Brain microvascular endothelial cell (primary cell): ENCODE measurements around the gene RNLS.

Source experiments
- DNase-seq: peaks from one replicate; pipeline ENCODE4 v3.0.0-alpha.2; 2020
- H3K27ac ChIP-seq: fragments of 250-450 bp; sonication (Bioruptor Pico); 2 replicates; pipeline ENCODE4 v1.5.1; 2020; ENCODE audit warnings: mild to moderate bottlenecking, moderate library complexity
- H3K27me3 ChIP-seq: fragments of 250-450 bp; sonication (Bioruptor Pico); replicated peaks from 2 replicates; pipeline ENCODE4 v1.5.1; 2020; ENCODE audit warnings: mild to moderate bottlenecking
- H3K36me3 ChIP-seq: fragments of 250-450 bp; sonication (Bioruptor Pico); replicated peaks from 2 replicates; pipeline ENCODE4 v1.5.1; 2020; ENCODE audit warnings: mild to moderate bottlenecking
- H3K4me3 ChIP-seq: 2 replicates; pipeline ENCODE4 v1.5.1; 2011; ENCODE audit warnings: low read depth, mild to moderate bottlenecking, control low read depth, low read length, moderate library complexity
- in situ Hi-C: cut with HindIII; loops from 2 replicates; pipeline ENCODE4 v1.10.0; 2017; ENCODE audit warnings: low sequenced_read_pairs, low pct_ligation_motif_present
- TF ChIP-seq, protein P1 (sequence below): IDR thresholded peaks from 2 replicates; pipeline ENCODE4 v1.5.1; 2011; ENCODE audit warnings: low read depth, mild to moderate bottlenecking, moderate library complexity, low read length, control low read depth, inconsistent platforms; ENCODE audit errors: missing control alignments

Gene RNLS

DNA sequence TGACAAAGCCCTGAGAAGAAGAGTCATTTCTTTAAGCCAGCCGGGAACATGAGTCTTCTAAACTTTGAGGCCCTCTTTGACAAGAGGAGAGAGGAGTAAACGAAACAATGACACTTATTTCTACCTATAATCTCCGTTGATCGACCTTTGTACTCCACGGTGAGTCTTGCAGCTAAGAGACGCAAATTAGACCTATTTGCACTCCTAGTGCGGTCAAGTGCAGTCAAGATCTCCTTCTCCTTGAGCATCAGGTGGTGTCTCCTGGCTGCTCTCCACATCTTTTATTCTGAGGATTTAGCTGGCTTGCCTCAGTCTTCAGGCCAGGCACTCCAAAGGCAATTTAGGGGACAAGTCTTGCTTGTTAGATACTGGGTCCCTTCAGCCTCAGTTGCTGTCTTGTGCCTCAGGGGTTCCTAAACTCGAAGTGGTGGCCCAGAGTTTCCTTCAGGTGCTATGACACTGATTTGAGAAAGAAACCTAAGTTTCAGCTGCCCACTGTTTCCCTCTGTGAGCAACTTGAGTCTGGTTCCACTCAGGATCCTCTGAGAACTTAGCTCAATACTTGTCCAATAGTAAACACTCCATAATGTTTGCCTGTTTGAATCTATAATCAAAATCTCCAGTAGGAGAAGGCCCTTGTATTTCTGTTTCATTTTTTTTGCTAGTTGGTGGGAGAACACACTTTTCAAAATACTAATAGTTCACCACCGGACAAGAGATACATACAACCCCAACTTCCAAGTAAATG is 312.9 kb downstream of the RNLS start:
- TF ChIP-seq, protein P1, sequence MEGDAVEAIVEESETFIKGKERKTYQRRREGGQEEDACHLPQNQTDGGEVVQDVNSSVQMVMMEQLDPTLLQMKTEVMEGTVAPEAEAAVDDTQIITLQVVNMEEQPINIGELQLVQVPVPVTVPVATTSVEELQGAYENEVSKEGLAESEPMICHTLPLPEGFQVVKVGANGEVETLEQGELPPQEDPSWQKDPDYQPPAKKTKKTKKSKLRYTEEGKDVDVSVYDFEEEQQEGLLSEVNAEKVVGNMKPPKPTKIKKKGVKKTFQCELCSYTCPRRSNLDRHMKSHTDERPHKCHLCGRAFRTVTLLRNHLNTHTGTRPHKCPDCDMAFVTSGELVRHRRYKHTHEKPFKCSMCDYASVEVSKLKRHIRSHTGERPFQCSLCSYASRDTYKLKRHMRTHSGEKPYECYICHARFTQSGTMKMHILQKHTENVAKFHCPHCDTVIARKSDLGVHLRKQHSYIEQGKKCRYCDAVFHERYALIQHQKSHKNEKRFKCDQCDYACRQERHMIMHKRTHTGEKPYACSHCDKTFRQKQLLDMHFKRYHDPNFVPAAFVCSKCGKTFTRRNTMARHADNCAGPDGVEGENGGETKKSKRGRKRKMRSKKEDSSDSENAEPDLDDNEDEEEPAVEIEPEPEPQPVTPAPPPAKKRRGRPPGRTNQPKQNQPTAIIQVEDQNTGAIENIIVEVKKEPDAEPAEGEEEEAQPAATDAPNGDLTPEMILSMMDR, result no peak
- Histone ChIP-seq H3K27ac (peak overlapping the region; percentile 81), H3K27me3 (no peaks in the 10 kb centered on the region), H3K36me3 (no peaks in the 10 kb centered on the region), H3K4me3 (no peak overlapping the region)
- no peak for DNase-seq
- in situ Hi-C loops, result no loop called here

DNA sequence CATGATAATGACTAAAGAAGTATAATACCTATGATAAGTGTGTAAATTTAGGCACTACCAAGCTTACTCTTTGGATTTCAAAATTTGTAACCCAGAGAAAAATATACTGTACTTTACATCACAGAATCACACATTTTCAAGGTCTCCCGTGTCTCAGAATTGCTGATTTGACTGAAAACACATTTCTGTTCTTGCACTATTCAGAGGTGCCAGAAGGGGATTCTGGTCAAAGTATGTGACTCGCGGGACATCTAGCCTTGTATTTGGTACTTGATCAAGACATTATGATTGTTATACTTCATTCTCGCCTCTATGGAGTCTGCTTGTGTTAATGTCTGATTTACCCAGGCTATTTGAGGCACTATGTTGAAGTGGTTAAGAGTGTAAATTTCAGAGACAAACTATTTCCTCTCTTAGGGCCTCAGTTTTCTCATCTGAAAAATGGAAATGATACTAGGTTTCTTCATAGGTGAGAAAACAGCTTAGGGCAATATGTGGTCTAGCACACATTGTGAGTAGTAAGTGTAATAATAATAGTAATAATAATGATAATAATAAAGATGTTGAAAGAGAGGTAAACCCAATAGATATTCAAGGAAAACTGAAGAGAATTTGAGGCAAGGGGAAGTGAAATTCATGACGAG is 320.4 kb downstream of the RNLS start:
- no peaks in the 10 kb centered on the region for H3K36me3 ChIP-seq
- H3K4me3 ChIP-seq, result no peak overlapping the region
- DNase-seq, result no peak
- TF ChIP-seq, protein P1, result no peak
- H3K27ac ChIP-seq, result no peak overlapping the region
- H3K27me3 ChIP-seq, result no peaks in the 10 kb centered on the region
- in situ Hi-C loops, result no loop called here

GRCh38 chr10:88261152-88261551 is 322.0 kb downstream of the RNLS start:
- Histone ChIP-seq H3K4me3 (no peak overlapping the region), H3K36me3 (no peaks in the 10 kb centered on the region), H3K27me3 (no peaks in the 10 kb centered on the region), H3K27ac (no peak overlapping the region)
- DNase-seq, result no peak
- in situ Hi-C loops, result no loop called here
- TF ChIP-seq, protein P1, result no peak

DNA sequence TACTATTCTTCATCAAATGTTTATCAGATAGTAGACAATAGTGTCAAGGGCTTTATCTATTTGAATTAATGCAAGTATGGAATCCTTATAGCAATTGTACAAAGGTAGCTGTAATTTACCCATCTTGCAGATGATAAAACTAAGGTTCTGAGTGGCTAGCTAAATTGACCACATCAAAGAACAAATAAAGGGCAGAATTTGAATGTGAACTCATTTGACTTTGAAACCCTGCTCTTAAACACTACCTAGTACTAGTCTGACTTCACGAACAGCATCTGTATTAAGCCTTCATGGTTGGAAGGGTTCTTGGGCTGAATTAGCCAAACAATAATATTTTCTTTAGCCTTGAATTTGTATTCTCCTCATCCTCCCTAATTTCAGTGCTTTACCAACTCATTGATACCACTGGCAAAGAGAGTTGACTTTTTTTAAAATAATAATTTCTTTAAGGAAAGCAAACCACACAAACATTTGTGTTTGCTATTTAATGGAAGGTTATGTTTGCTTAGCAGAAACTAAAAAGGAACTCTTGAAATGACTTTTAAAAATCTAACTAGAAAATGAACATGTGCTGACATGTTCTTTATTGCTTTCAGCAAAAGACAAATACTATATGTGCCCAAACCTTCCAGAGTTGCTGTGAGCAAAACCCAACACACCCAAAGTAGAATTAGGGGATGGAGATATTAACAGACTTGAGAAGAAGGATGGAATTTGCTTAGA is 322.6 kb downstream of the RNLS start:
- Histone ChIP-seq H3K4me3 (no peak overlapping the region), H3K27ac (no peak overlapping the region), H3K36me3 (no peaks in the 10 kb centered on the region), H3K27me3 (no peaks in the 10 kb centered on the region)
- in situ Hi-C loops, result no loop called here
- no peak for DNase-seq
- TF ChIP-seq, protein P1, result no peak

GRCh38 chr10:88259381-88259780 is 323.7 kb downstream of the RNLS start:
- in situ Hi-C loops, result no loop called here
- no peak overlapping the region for H3K27ac ChIP-seq
- no peak for DNase-seq
- TF ChIP-seq, protein P1, result no peak
- H3K36me3 ChIP-seq, result no peaks in the 10 kb centered on the region
- no peak overlapping the region for H3K4me3 ChIP-seq
- H3K27me3 ChIP-seq, result no peaks in the 10 kb centered on the region
